DOHH2 (cell line): ENCODE measurements around the gene RAMACL.

Experiments used
- EZH2phosphoT487 ChIP-seq: fragments of 200-600 bp; sonication (generic); IDR thresholded peaks from 2 replicates; pipeline ENCODE4 v1.6.1; 2017; ENCODE audit warnings: borderline replicate concordance, mild to moderate bottlenecking, antibody characterized with exemption, low read length, moderate library complexity, mixed read lengths
- TF ChIP-seq, protein P1 (sequence below): fragments of 200-600 bp; sonication (generic); IDR thresholded peaks from one replicate; pipeline ENCODE4 v1.5.1; 2014; ENCODE audit warnings: antibody characterized with exemption, mild to moderate bottlenecking, low read depth, low read length; ENCODE audit not compliant: poor library complexity, severe bottlenecking

DNA sequence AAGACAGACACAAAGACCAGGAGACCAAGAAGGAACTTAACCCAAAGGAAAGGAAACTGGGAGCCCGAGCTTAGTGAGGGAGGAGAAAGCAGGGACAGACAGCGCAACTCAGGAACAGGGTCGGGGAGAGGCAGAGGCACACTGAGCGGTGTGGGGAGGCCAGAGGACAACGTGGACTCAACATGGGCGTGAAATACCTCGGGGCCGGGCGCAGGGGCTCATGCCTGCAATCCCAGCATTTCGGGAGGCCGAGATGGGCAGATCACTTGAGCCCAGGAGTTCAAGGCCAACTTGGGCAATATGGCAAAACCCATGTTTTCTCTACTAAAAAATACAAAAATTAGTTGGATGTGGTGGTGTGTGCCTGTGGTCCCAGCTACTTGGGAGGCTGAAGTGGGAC is 46.3 kb upstream of the RAMACL start:
- TF ChIP-seq, protein P1, sequence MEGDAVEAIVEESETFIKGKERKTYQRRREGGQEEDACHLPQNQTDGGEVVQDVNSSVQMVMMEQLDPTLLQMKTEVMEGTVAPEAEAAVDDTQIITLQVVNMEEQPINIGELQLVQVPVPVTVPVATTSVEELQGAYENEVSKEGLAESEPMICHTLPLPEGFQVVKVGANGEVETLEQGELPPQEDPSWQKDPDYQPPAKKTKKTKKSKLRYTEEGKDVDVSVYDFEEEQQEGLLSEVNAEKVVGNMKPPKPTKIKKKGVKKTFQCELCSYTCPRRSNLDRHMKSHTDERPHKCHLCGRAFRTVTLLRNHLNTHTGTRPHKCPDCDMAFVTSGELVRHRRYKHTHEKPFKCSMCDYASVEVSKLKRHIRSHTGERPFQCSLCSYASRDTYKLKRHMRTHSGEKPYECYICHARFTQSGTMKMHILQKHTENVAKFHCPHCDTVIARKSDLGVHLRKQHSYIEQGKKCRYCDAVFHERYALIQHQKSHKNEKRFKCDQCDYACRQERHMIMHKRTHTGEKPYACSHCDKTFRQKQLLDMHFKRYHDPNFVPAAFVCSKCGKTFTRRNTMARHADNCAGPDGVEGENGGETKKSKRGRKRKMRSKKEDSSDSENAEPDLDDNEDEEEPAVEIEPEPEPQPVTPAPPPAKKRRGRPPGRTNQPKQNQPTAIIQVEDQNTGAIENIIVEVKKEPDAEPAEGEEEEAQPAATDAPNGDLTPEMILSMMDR, result no peak
- no peak for TF ChIP-seq EZH2phosphoT487
